DOHH2 (cell line): ENCODE results near the gene CFAP70.

Source experiments
- EZH2phosphoT487 ChIP-seq: fragments of 200-600 bp; sonication (generic); IDR thresholded peaks from 2 replicates; pipeline ENCODE4 v1.6.1; 2017; ENCODE audit warnings: borderline replicate concordance, mild to moderate bottlenecking, antibody characterized with exemption, low read length, moderate library complexity, mixed read lengths
- TF ChIP-seq, protein P1 (sequence below): fragments of 200-600 bp; sonication (generic); IDR thresholded peaks from one replicate; pipeline ENCODE4 v1.5.1; 2014; ENCODE audit warnings: antibody characterized with exemption, mild to moderate bottlenecking, low read depth, low read length; ENCODE audit not compliant: poor library complexity, severe bottlenecking

DNA sequence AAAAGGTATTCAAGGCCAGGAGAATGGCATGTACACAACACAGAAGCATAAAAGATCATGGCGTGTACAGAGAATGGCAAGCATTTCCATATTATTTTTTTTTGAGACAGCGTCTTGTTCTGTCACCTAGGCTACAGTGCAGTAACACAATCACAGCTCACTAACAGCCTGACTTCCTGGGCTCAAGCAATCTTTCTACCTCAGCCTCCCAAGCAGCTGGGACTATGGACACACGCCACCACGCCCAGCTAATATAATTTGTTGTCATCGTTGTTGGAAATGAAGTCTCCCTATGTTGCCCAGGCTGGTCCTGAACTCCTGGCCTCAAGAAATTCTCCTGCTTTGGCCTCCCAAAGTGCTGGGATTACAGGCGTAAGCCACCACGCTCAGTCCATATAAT is 27.9 kb upstream of the CFAP70 start:
- TF ChIP-seq, protein P1, sequence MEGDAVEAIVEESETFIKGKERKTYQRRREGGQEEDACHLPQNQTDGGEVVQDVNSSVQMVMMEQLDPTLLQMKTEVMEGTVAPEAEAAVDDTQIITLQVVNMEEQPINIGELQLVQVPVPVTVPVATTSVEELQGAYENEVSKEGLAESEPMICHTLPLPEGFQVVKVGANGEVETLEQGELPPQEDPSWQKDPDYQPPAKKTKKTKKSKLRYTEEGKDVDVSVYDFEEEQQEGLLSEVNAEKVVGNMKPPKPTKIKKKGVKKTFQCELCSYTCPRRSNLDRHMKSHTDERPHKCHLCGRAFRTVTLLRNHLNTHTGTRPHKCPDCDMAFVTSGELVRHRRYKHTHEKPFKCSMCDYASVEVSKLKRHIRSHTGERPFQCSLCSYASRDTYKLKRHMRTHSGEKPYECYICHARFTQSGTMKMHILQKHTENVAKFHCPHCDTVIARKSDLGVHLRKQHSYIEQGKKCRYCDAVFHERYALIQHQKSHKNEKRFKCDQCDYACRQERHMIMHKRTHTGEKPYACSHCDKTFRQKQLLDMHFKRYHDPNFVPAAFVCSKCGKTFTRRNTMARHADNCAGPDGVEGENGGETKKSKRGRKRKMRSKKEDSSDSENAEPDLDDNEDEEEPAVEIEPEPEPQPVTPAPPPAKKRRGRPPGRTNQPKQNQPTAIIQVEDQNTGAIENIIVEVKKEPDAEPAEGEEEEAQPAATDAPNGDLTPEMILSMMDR: no peak
- no peak for TF ChIP-seq EZH2phosphoT487
